ENCODE data around the gene DOK7.

The DOK7 gene

GRCh38 chr4:3464911-3465697, 2.0 kb downstream of the DOK7 start:
- Mint-ChIP-seq H3K27me3 (peaks cover 36% of the 10 kb centered on the region), H3K4me3 (no peak overlapping the region), H3K36me3 (ENCODE audit: insufficient read depth) (no peaks in the 10 kb centered on the region), H3K27ac (ENCODE audit: low read depth) (no peak overlapping the region), H3K9me3 (no peaks in the 10 kb centered on the region), H3K4me1 (peaks cover 5% of the 10 kb centered on the region)
- ATAC-seq (replicated peaks; ENCODE audit: extremely low read depth, poor library complexity, severe bottlenecking) = no peak
- DNase-seq (ENCODE audit: low spot score in 2 of 2) = no peak

- no peaks in the 10 kb centered on the region for H3K36me3 Mint-ChIP-seq (ENCODE audit: insufficient read depth)
- H3K4me1 Mint-ChIP-seq = peaks cover 5% of the 10 kb centered on the region
- no peaks in the 10 kb centered on the region for H3K9me3 Mint-ChIP-seq
- H3K4me3 Mint-ChIP-seq = no peak overlapping the region
- no peak for ATAC-seq (replicated peaks; ENCODE audit: extremely low read depth, poor library complexity, severe bottlenecking)
- H3K27ac Mint-ChIP-seq (ENCODE audit: low read depth) = no peak overlapping the region
- H3K27me3 Mint-ChIP-seq = peaks cover 31% of the 10 kb centered on the region
- DNase-seq (ENCODE audit: low spot score in 2 of 2) = no peak
Observed at GRCh38 chr4:3465698-3466671, 2.9 kb downstream of the DOK7 start.

- Mint-ChIP-seq H3K36me3 (ENCODE audit: insufficient read depth) (no peaks in the 10 kb centered on the region), H3K4me1 (peaks cover 5% of the 10 kb centered on the region), H3K27ac (ENCODE audit: low read depth) (no peak overlapping the region), H3K27me3 (peaks cover 27% of the 10 kb centered on the region), H3K9me3 (no peaks in the 10 kb centered on the region), H3K4me3 (no peak overlapping the region)
- ATAC-seq (replicated peaks; ENCODE audit: extremely low read depth, poor library complexity, severe bottlenecking) = no peak
- DNase-seq (ENCODE audit: low spot score in 2 of 2) = no peak
Observed at GRCh38 chr4:3466691-3467600, 3.8 kb downstream of the DOK7 start.

- ATAC-seq (replicated peaks; ENCODE audit: extremely low read depth, poor library complexity, severe bottlenecking) (no peak), DNase-seq (ENCODE audit: low spot score in 2 of 2) (no peak)
- H3K27ac Mint-ChIP-seq (ENCODE audit: low read depth) = no peak overlapping the region
- H3K4me3 Mint-ChIP-seq = no peak overlapping the region
- H3K36me3 Mint-ChIP-seq (ENCODE audit: insufficient read depth) = no peaks in the 10 kb centered on the region
- H3K9me3 Mint-ChIP-seq = no peaks in the 10 kb centered on the region
- H3K27me3 Mint-ChIP-seq = peaks cover 20% of the 10 kb centered on the region
- H3K4me1 Mint-ChIP-seq = peaks cover 2% of the 10 kb centered on the region
Observed at GRCh38 chr4:3467601-3468031, 4.5 kb downstream of the DOK7 start.

- Mint-ChIP-seq H3K27ac (ENCODE audit: low read depth) (no peak overlapping the region), H3K36me3 (ENCODE audit: insufficient read depth) (no peaks in the 10 kb centered on the region), H3K27me3 (peaks cover 16% of the 10 kb centered on the region), H3K4me1 (no peaks in the 10 kb centered on the region), H3K4me3 (no peak overlapping the region), H3K9me3 (no peaks in the 10 kb centered on the region)
- ATAC-seq (replicated peaks; ENCODE audit: extremely low read depth, poor library complexity, severe bottlenecking) (no peak), DNase-seq (ENCODE audit: low spot score in 2 of 2) (no peak)
Observed at GRCh38 chr4:3468154-3468553, 5.0 kb downstream of the DOK7 start.

- no peak overlapping the region for H3K27ac Mint-ChIP-seq (ENCODE audit: low read depth)
- no peaks in the 10 kb centered on the region for H3K4me1 Mint-ChIP-seq
- DNase-seq (ENCODE audit: low spot score in 2 of 2) (no peak), ATAC-seq (replicated peaks; ENCODE audit: extremely low read depth, poor library complexity, severe bottlenecking) (no peak)
- no peak overlapping the region for H3K4me3 Mint-ChIP-seq
- no peaks in the 10 kb centered on the region for H3K9me3 Mint-ChIP-seq
- peaks cover 16% of the 10 kb centered on the region for H3K27me3 Mint-ChIP-seq
- H3K36me3 Mint-ChIP-seq (ENCODE audit: insufficient read depth) = no peaks in the 10 kb centered on the region
Observed at GRCh38 chr4:3468804-3469203, 5.7 kb downstream of the DOK7 start.

GRCh38 chr4:3469386-3470243, 6.5 kb downstream of the DOK7 start:
- peaks cover 11% of the 10 kb centered on the region for H3K27me3 Mint-ChIP-seq
- no peaks in the 10 kb centered on the region for H3K4me1 Mint-ChIP-seq
- H3K36me3 Mint-ChIP-seq (ENCODE audit: insufficient read depth) = no peaks in the 10 kb centered on the region
- DNase-seq (ENCODE audit: low spot score in 2 of 2) (no peak), ATAC-seq (replicated peaks; ENCODE audit: extremely low read depth, poor library complexity, severe bottlenecking) (no peak)
- no peak overlapping the region for H3K4me3 Mint-ChIP-seq
- H3K9me3 Mint-ChIP-seq = no peaks in the 10 kb centered on the region
- no peak overlapping the region for H3K27ac Mint-ChIP-seq (ENCODE audit: low read depth)

- Mint-ChIP-seq H3K4me1 (no peaks in the 10 kb centered on the region), H3K9me3 (no peaks in the 10 kb centered on the region), H3K36me3 (ENCODE audit: insufficient read depth) (no peaks in the 10 kb centered on the region), H3K4me3 (no peak overlapping the region), H3K27ac (ENCODE audit: low read depth) (no peak overlapping the region), H3K27me3 (peaks cover 2% of the 10 kb centered on the region)
- no peak for DNase-seq (ENCODE audit: low spot score in 2 of 2)
- no peak for ATAC-seq (replicated peaks; ENCODE audit: extremely low read depth, poor library complexity, severe bottlenecking)
Observed at GRCh38 chr4:3470244-3471097, 7.4 kb downstream of the DOK7 start.

- H3K9me3 Mint-ChIP-seq = no peaks in the 10 kb centered on the region
- no peak overlapping the region for H3K27ac Mint-ChIP-seq (ENCODE audit: low read depth)
- H3K4me3 Mint-ChIP-seq = no peak overlapping the region
- H3K27me3 Mint-ChIP-seq = no peaks in the 10 kb centered on the region
- no peaks in the 10 kb centered on the region for H3K4me1 Mint-ChIP-seq
- DNase-seq (ENCODE audit: low spot score in 2 of 2) (no peak), ATAC-seq (replicated peaks; ENCODE audit: extremely low read depth, poor library complexity, severe bottlenecking) (no peak)
- no peaks in the 10 kb centered on the region for H3K36me3 Mint-ChIP-seq (ENCODE audit: insufficient read depth)
Observed at GRCh38 chr4:3471098-3471760, 8.1 kb downstream of the DOK7 start.

GRCh38 chr4:3471886-3472285, 8.8 kb downstream of the DOK7 start:
- DNase-seq (ENCODE audit: low spot score in 2 of 2) (no peak), ATAC-seq (replicated peaks; ENCODE audit: extremely low read depth, poor library complexity, severe bottlenecking) (no peak)
- Mint-ChIP-seq H3K9me3 (no peaks in the 10 kb centered on the region), H3K36me3 (ENCODE audit: insufficient read depth) (no peaks in the 10 kb centered on the region), H3K27ac (ENCODE audit: low read depth) (no peak overlapping the region), H3K4me1 (no peaks in the 10 kb centered on the region), H3K4me3 (no peak overlapping the region), H3K27me3 (no peaks in the 10 kb centered on the region)

All from central memory CD8-positive, alpha-beta T cell (primary cell).